DMS79 treated with DMSO at 0.1 percent for 48 hours (cell line): ENCODE measurements around the gene DLG2.
"Not testable (repeated sequence)": the region's sequence is repeated elsewhere in the genome, so short reads cannot be mapped to it uniquely, and the experiment has no call there.

Experiments used
- DNase-seq: peaks from one replicate; lab custom pipeline; 2025; lab: John Stamatoyannopoulos, UW

The DLG2 gene

DNA sequence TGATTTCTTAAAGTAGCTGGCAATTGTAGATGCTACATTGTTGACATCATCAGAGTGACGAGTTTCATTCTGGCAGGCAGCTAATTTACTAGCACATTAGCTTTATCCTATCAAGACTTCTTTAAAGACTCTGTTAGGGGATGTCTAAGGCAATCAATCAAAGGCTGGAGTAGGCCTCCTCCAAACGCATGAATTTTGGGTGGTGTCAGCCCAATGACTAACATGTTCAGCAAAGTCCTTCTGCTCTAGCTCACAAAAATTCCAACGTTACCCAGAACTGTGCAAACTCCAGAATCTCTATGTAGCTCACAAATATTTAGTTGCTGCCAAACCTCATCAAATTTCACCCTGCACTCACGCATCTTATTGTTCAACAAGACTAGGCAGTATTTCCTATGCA lies 395.6 kb downstream of the DLG2 start:
- no peak for DNase-seq

DNA sequence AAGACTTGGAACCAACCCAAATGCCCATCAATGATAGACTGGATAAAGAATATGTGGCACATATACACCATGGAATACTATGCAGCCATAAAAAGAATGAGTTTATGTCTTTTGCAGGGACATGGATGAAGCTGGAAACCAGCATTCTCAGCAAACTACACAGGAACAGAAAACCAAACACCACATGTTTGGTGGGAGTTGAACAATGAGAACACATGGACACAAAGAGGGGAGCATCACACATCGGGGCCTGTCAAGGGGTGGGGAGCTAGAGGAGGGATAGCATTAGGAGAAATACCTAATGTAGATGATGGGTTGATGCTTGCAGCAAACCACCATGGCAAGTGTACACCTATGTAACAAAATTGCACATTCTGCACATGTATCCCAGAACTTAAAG lies 397.4 kb downstream of the DLG2 start:
- DNase-seq = not testable (repeated sequence)

DNA sequence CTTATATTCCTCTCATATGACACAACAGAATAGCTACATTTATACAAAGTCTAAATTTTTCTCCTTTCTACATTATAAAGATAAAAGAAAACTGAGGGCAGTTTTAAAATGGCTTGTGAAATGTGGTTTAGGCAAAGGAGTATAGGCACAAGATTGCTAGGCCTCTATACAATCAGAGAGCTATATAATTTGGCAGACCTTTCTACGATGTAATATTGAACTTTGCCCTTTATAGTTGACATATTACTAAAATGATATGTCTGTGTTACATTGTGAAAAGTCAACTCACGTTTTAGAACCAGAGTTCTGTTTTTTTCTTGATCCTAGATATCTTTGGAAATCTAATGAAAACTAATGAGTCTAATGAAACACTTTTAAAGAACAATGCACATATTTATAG lies 430.2 kb downstream of the DLG2 start:
- DNase-seq = no peak

DNA sequence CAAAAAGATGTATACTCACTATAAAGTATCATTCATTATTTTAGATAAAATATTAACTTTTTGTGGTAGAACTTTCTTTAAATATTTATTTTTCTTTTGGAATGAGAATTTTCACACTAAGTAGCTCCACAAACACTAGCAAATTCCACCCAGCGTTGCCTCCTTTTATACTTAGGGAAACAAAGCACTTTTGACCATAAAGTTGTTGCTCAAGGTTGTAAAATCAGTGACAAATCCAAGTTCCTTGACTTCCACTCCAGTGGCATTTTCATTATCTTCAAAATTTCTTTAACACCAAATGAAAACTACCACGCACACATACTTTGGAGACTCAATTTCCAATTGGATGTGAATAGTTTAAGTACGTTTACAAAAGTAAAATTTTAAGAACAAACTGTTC lies 431.2 kb downstream of the DLG2 start:
- no peak for DNase-seq

DNA sequence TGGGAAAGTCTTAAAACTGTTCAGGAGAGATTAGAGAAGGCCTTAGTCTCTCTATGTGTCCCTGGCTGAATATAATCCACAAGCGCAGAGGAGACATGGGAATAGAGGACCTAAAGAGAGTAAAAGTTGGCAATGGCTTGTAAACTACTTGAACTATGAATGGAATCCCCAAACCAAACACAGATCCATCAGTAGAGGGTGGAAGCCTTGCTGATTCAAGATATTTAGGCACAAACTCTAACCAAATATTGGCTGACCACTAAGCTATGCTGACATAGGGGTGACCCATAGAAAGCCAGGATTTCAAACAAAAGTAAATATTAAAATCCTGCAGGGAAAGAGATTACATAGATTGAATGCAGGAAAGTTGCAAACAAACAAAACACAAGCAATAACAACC lies 439.2 kb downstream of the DLG2 start:
- no peak for DNase-seq

DNA sequence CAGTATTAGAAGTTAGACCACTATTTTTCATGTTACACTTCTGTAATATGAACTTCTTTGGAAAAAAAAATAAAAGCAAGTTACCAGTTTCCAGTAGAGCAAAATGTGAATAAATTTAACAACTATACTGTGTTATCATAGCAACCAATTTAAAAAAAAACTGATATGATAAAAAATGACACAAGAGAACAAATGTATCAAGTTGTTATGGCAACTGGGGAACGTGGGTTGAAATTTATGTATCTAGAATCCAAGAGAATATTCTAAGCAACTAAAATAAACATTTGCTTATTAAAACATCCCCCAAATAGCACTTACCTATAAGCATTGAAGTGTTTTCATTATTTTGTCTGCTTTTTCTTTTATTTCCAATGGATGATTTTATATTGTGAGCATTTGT lies 442.4 kb downstream of the DLG2 start:
- DNase-seq = no peak

DNA sequence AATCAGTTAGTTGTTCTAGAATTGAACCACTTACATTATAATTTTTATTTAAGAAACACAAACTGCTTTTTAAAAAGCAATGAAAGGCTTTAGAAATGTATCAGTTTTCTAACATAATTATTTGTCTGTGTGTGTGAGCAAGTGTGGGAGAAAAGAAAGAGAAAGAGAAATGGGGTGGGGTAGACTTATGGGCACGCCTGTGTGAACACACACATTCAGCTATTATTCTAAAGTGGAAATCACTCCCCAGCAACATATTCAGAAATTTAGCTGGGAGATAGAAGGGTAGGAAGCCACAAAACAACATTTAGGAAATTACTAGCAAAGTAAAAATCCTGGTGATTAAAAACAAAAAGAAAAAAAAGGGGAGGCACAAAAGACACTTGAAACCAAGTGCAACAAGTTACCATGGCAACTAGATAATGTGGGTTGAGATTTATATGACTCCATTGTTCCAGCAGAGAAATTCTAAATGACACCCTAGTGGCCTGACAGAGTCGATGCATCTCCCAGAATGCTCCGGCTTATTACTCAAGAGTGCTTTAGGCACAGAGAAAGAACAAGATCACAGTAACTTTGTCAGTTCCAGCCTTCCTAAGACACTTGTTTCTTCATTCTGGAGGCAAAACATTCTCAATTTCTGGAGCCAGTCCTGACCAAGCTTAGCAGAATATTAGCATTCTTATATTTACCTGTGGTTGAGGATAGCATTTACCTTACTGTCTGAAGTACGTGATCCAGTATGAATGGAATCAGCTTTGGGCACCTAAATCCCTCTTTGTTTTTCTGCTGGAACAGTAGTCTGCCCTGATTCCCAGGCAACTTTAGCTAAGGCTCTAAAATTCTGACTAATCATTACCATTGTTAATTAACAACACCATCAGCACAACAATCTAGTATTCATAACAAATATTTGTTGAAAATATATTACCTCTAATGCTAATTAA lies 444.4 kb downstream of the DLG2 start:
- DNase-seq = no peak

DNA sequence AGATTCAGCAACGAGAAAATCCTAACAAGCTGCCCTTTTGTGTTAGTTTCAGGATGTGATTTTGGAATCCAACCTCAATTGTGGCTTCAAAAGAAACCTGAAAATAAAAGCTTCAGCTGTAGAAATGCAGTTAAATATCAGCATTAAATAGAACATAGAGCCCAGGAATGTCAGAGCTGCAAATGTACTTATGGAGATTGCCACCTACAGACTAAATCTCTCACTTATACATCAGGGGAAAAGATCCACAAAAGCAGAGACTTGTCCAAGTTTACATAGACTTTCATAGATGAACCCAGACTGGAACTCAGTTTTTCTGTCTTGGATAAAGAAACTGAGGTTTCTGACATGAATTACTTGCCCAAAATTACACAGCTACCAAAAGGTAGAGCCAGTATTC lies 446.6 kb downstream of the DLG2 start:
- no peak for DNase-seq

DNA sequence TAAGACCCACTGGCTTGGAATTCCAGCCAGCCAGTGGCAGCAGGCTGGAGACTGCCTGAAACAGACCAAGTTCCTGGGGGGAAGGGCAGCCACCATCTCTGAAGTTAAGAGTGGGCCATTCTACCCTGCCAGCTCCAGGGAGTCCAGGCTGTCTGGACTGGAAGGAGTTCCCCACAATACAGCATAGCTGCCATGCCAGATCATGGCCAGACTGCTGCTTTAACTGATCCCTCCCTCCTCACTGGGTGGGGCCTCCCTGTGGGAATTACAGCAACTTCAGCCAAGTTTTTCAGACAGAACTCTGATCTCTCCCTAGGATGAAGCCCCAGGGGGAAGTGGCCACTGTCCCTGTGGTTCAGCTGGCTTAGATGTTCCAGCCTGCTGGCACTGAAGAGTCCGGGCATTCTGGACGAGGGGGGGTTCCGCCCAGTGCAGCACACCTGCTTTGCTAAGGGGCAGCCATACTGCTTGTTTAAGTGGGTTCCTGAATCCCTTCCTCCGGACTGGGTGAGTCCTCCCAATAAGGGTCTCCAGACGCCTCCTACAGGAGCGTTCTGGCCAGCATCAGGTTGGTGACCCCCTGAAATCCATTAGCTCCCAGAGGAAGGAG lies 455.4 kb downstream of the DLG2 start:
- no peak for DNase-seq

DNA sequence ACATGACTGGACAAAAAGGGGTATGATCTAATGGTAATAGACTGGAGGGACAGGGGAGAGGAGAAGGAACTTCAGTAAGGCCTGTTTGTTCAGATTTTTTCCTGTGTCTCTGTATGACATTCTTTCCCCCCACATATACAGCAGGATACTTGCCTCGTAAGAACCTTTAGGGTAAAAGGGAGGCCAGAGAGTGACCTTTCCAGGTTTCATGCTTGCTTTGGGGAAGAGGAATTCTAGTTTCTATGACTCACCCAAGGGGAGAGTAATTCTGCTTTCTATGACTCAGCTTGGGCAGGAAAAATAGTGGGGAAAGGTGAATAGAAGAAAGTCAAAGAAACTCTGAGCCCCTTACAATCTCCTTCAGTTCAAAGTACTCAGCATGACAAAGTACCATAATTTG lies 457.0 kb downstream of the DLG2 start:
- DNase-seq = no peak

DNA sequence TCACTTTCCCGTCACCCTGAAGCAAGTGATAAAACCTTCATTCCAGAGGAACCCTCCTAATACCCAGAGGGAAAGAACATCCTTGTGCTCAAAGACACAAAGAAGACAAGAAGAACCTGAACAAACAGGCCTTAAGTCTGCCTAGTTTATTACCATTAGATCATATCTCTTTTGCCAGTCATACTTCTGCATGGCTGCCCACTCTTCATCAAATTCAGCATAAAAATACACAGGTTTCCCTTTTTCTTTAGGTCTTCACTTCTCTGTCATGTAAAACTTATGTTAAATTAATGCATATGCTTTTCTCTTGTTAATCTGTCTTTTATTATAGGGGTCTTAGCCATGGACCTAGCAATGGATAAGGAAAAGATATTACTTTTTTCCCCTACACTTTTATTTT lies 459.7 kb downstream of the DLG2 start:
- no peak for DNase-seq

DNA sequence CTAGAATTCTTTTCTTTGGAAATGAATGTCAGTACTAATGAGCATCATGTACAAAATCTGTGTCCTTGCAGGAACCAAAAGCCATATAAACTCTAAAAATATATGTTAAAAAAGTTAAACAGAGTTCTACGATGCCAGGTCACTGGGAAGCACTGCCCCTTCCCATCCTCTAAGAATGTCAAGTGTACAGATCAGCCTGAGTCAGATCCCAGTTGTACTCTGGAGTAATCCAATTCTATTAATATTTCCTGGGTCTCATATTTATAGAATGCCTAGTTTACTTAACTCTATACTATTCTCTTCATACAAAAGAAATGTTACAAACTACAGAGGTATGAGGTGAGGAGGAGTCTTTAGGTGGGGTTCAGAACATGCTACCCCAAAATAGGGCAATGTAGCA lies 460.1 kb downstream of the DLG2 start:
- DNase-seq = no peak

DNA sequence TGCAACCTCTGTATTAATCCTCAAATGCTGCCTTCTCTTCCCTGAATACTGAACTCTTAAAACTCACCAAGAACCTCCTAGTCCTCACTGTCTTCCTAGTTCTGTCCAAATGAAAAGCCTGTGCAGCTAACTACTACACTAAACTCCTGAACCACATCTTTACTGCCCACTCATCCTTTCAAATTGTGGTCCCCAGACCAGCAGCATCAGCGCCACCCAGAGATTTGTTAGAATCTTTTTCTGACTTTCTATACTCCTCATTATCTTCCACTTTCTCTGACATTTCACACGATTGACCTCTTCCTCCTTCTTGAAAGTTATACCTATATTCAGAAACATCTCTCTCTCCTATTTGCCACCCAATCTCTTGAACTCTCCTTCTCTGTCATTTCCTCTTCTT lies 461.3 kb downstream of the DLG2 start:
- no peak for DNase-seq

DNA sequence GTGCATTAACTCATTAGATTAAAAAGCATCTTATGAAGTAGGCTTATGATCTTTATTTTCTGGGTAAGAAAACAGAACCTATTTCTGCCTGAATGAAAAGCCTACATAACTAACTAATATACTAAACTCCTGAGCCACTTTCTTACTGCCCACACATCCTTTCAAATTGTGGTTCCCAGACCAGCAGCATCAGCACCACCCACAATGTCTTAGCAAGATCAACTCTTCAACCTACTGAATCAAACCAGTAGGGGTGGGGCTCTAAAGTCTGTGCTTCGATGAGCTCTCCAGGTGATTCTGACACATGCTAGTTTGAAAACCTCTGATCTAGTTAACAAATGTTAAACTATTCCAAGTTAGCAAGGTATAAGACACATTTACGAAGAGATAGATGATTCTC lies 462.4 kb downstream of the DLG2 start:
- no peak for DNase-seq

DNA sequence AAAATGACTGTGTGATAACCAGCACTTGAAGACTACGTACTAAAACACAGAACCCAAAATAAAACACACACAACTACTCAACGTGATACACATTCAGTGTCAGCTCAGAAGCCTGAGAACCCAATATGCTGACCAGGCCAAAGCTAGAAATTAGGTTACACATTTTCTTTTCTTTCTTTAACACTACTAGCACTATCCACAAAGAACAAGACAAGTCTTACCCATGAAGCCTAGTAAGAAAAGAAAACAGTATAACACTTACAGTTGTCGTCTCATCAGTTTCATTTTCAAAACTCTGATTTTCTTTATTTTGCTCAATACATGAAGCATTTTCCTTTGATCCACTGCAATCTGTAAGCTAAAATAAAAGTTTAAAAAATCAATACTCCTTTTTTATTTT lies 472.9 kb downstream of the DLG2 start:
- DNase-seq = no peak

DNA sequence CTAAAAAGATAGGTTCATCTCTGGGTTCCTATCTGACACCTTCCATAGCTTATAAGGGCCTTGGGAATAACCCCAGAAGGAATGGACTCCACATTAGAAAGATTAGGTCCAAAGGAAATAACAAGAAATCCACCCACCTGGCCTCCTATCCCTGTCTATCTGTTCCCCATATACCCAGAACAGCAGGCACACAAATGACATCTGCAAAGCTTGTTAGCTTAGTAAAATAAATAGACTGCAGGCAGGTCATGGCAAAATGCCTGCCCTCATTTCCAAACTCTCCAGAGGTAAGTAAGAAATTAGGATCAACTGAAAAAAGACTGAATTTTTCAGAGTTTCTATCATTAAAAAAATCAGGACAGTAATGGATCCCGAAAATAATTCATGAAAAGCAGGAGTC lies 489.5 kb downstream of the DLG2 start:
- DNase-seq = no peak

DNA sequence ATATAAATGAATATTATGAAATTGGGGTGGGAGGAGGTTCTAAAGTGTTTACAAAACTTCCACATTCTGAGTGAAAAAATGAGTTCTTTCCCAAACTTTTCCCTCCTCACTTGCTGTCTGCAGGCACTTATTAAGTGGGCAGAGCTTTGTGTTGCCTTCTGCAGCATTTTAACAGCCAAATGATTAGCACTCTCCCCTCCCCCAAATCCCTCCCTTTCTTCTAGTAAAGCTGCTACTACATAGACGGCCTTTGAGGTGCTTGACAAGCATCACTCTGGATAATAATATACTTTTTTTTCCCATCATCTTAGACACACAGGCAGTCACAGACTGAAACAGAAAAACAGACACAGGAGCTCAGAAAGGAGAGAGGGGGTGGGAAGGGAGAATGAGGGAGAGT lies 493.5 kb downstream of the DLG2 start:
- DNase-seq = no peak

DNA sequence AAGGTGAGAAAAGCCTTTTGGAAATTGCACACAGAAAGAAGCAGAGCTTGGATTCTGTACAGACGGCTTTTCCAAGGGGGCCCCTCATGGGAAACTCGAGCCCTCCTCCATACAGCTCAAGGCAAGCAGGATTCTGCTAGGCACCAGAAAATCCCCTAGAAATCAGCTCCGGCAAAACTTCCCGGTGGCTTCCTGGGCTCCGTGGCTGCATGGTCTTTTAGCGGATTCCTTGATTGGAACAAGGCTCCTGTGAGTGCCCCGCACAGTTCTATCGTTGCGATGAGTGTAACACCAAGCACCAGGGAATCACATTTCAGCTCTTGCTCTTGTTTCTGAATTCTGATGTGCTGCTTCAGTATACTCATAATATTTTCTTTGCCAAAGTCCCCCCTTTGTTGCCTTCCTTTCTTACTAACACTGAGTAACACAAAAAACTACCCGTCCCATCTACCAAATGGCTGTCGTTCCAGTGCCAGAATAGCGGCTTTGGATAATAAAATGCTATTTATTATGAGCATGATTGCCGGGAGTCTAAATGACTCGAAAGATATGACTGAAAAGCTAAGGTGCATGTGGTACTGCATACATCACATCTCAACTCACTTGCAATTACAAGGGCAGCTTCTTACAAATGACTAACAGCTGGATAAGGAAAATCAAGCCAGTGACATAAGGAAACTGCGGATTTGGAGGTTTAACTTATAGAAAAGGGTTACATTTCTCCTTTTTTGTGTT lies 494.1 kb downstream of the DLG2 start:
- no peak for DNase-seq

DNA sequence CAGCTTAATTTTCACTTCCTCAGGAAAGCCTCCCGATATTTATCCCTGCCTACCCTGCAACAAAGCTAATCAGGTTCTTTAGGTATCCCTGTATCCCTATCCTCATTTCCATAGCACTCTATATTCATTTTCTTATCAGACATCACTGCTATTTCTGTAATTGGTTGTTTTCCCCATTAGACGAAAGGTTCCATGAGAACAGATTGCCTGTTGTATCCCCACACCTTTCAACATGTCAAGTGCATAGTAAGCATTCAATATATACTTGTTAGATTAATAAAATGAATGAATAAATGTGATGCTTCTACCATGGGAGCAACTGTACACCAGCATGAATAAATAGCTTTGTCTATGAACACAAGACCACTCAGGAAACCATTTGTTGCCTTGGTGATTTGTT lies 499.8 kb downstream of the DLG2 start:
- no peak for DNase-seq

DNA sequence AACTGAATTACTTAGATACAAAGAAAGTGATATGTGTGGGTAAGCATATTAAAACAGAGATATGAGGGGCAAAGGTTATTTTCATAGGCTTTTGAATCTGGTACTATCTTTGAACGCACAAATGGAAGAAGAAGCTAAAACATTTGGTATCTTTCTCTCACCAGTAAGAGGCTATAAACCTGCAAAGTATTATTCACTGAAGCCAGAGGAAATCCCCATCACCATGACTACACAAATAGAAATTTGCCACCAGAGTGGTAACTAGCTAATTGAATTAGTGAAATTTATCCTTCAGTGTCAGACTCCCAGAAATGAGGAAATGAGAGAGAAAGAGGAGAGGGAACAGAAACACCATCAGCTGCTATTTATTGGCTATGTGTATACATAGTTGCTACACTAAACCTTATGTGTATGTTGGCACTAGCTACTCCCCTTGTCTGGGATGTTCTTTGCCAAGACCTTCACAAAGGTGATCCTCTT lies 503.4 kb downstream of the DLG2 start:
- DNase-seq = no peak

DNA sequence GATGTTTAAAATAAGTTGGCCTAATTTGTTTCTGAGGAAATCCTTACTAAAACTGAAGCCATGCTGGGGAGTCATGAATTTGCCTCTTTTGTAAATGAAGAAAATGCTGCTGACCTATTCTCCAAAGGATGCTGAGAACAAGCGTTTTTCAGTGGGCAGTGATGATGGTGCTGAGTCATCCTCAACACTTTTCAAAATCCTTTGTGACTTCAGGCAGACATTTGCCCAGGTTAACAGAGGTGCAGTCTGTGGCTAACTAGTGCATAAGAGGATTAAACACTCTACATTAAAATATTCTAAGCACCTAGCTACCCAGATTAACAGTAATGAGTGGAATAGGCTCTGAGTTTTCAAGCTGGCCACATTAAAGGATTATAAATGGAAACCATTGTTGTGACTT lies 509.0 kb downstream of the DLG2 start:
- no peak for DNase-seq

DNA sequence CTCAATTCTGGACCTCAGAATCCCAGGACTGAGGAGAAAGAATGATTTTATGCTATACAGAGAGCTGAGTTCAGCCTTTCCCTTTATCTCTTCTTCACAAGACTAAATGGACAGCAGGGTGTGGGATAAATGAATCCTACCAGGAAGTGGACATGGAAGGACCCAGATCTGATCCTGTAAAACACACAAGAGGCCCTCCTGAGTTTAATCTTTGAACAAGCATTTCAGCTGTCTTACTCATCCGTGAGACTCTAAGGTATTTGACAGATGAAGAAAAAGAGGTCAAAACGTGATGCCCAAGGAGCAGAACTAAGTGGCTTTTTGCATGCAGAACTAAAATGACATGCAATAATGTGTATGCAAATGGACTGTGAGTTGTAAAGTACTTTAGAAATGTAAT lies 511.3 kb downstream of the DLG2 start:
- no peak for DNase-seq

DNA sequence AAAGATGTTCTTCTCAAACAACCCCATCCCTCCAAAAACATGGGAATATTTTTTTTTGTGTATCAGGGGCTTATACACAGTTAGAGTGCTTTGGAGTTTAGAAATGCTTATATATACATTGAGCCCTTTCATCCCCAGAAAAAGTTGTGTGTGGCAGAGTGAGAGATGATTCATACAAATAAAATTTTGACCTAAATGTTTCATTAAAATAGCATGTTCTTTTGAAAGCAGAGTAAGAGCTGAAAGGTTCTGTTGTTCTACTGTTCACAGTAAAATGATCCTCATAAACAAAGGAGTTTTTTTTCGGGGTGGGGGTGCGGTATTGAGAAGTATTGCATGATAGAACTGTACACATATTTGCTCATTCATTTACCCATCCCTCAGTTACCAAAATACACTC lies 512.4 kb downstream of the DLG2 start:
- DNase-seq = no peak
